NCI-H1048 (cell line): ENCODE results near the gene PTBP2.

Source experiments
- DNase-seq: peaks from one replicate; lab custom pipeline; 2025; lab: John Stamatoyannopoulos, UW

Gene PTBP2

GRCh38 chr1:96721416-96722160 is at the start of gene PTBP2:
PTBP2 (plus strand) TSS chr1:96721784; CDS start chr1:96721865, 81 bp downstream.
- peak; percentile 65 for DNase-seq

GRCh38 chr1:96674915-96675314 is 46.7 kb upstream of the PTBP2 start:
- DNase-seq = no peak

- DNase-seq = no peak
Observed at GRCh38 chr1:96682056-96682455, 39.5 kb upstream of the PTBP2 start.

- no peak for DNase-seq
Observed at GRCh38 chr1:96683931-96684330, 37.7 kb upstream of the PTBP2 start.

- DNase-seq = no peak
Observed at GRCh38 chr1:96684744-96685143, 36.8 kb upstream of the PTBP2 start.

- no peak for DNase-seq
Observed at GRCh38 chr1:96688767-96689166, 32.8 kb upstream of the PTBP2 start.

- no peak for DNase-seq
Observed at GRCh38 chr1:96695954-96696353, 25.6 kb upstream of the PTBP2 start.

GRCh38 chr1:96698342-96698983 is 23.1 kb upstream of the PTBP2 start:
- no peak for DNase-seq

GRCh38 chr1:96703186-96703585 is 18.4 kb upstream of the PTBP2 start:
- no peak for DNase-seq

- DNase-seq = no peak
Observed at GRCh38 chr1:96707023-96707422, 14.6 kb upstream of the PTBP2 start.

- DNase-seq = no peak
Observed at GRCh38 chr1:96708482-96708881, 13.1 kb upstream of the PTBP2 start.

- no peak for DNase-seq
Observed at GRCh38 chr1:96710708-96711477, 10.7 kb upstream of the PTBP2 start.

GRCh38 chr1:96713649-96714048 is 7.9 kb upstream of the PTBP2 start:
- no peak for DNase-seq

GRCh38 chr1:96714881-96715280 is 6.7 kb upstream of the PTBP2 start:
- no peak for DNase-seq

GRCh38 chr1:96715482-96715881 is 6.1 kb upstream of the PTBP2 start:
- no peak for DNase-seq

GRCh38 chr1:96721053-96721415 is 550 bp upstream of the PTBP2 start:
- DNase-seq = no peak

GRCh38 chr1:96722161-96722922 is 758 bp downstream of the PTBP2 start:
- DNase-seq = no peak

- no peak for DNase-seq
Observed at GRCh38 chr1:96722958-96723357, 1.4 kb downstream of the PTBP2 start.

- DNase-seq = no peak
Observed at GRCh38 chr1:96723377-96723776, 1.8 kb downstream of the PTBP2 start.

GRCh38 chr1:96723936-96724335 is 2.4 kb downstream of the PTBP2 start:
- DNase-seq = no peak

- no peak for DNase-seq
Observed at GRCh38 chr1:96727860-96728259, 6.3 kb downstream of the PTBP2 start.

- DNase-seq = no peak
Observed at GRCh38 chr1:96730574-96731298, 9.2 kb downstream of the PTBP2 start.
